EL (cell line): ENCODE results near the gene PPIB.
A peak's percentile ranks its signal among the peaks of the same experiment; 100 is the strongest.

Experiments
- DNase-seq: peaks from one replicate; pipeline ENCODE4 v3.0.0-alpha.2; 2016

PPIB gene

GRCh38 chr15:64162869-64163658 is at the start of gene PPIB:
TSS of gene PPIB (minus strand) at chr15:64163022. CDS start at chr15:64162986, 36 bp downstream.
- DNase-seq, result peak; percentile 98

DNA sequence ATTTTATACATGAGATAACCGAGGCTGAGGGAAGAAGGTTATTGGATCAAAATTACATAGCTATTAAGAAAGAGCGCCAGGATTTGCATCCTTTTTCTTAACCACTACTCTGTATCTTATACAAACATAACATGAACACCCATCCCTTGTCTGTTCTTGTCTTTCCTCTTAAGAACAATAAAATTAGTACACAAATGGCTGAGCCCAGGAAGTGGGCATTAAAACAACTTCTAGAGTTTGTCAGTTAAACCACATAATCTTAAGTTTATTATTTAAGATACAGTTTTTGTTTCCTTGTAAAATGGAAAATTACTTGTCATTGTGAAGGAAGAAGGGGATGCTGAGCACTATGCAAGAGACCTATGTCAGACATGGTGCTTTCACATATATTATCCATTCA is 48.9 kb upstream of the PPIB start:
- no peak for DNase-seq

- no peak for DNase-seq
Observed at GRCh38 chr15:64210371-64210770, 47.5 kb upstream of the PPIB start.

DNA sequence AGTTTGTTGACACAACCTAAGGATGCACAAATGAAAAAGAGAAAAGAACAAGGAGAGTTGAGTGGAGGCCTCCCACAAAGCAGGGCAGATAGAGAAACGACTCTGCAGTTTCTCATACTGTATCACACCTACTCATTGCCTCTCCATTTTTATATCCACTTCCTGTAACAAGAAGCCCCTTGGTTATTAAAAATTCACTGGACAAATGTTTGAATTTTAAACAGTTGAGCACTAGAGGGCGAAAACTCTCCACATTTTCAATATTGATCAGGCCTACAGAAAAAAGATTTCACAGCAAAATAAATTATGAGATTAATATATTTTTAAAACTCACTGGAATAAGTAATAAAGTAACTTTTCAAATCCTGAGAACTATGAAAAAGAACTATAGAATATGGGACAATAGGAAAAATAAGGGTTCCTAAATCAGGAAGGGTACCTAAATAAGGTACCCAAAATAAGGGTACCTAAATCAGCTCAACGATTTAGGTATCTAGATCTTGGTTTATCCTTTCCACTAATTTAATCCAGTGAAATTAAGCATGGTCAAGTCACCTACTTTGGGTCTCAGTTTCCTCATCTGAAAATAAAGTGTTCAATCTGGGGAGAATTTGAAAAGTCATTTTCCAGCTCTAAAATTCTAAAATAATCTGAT is 47.0 kb upstream of the PPIB start:
- peak; percentile 44 for DNase-seq

GRCh38 chr15:64205202-64205601 is 42.4 kb upstream of the PPIB start:
- DNase-seq, result no peak

DNA sequence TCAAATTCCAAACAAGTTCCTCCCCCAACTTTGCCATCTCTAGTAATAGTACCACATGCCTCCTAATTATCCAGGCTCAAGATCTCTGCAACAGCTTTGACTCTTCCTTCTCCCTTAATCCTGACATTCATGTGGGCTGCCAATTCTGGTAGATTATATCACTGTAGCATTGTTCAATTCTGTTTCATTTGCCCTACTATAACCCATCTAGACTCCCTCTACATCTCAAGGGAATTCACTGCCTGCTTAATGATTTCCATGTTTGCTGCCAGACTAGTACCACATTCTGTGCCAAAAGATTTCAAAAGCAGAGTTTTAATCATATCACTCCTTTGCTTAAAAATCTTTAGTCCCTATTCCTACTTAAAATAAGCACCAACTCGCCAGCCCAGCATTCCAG is 34.6 kb upstream of the PPIB start:
- DNase-seq, result no peak

DNA sequence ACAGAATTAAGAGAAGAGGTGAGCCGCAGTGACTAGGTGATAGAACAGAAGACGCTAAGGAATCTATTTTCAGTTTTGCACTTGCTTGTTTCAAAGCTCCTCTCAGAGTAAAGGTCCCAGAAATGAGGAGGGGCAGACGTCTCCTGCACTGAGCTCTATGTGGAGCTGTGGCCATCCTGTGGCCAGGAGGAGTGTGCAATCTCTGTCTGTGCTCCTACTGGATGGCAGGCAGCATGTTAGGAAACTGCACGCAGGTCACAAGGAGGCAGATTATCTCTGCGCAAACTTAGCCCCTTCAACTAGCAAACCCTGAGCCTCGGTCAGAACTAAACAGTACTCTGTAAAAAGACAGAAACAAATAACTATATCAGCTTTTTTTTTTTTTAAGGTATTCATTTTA is 31.1 kb upstream of the PPIB start:
- DNase-seq, result no peak

GRCh38 chr15:64191971-64192830 is 29.4 kb upstream of the PPIB start:
- DNase-seq, result no peak

DNA sequence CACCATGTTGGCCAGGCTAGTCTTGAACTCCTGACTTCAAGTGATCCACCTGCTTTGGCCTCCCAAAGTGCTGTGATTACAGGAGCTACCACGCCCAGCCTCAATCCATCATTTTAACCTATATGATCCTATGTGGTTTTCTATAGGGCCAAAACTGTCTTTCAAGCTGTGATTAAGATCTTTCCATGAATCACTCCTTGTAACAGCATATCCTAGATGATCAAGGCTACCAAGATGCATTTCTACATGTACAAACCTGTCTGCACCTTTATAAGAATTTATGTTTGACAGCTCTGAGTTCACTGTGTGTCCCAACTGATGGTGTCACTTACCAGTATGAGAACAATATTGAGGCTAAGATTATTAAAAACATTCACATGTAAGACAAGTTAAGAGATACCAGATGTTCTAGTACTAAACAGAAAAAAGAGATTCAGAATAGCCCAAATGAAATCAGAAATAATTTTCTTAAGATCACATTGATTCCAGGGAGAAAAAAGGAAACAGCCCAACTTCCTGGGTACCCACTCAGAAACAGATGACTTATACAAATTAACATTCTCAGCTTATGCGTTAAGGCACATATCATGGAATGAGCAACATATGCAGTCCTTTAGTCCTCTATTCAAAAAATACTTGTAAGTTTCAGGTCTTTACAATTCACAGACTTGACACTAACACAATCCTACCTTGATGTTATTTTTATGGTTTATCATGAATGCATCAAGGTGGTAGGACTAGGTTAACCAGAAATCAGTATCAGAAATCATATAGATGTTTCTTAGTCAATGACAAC is 24.8 kb upstream of the PPIB start:
- no peak for DNase-seq

DNA sequence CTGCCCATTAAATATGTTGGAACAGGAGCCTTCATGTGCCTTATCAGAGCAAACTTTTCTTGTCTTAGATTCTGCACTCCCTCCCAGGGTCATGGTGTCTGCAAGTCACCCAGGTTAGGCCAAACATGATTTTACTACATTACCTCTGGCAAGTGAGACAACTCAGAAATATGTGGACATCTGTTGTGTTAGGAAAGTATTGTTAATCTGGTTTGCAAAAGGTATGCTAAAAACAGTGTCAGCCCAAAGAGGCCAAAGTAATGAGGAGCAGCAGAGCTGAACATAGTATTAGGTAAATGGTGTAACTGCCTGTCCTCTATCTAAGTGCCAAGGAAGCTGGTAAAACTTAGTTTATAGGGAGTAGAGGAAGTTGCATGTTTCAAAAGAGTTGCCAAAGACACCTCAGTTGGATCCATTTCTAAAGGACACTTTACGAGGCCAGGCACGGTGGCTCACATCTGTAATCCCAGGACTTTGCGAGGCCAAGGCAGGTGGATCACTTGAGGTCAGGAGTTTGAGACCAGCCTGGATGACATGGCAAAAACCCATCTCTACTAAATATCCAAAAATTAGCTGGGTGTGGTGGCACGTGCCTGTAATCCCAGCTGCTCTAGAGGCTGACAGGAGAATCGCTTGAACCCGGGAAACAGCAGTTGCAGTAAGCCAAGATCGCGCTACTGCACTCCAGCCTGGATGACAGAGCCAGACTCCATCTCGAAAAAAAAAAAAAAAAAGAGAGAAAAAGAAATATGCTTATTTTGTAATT is 22.5 kb upstream of the PPIB start:
- DNase-seq, result no peak

GRCh38 chr15:64182859-64183370 is 20.1 kb upstream of the PPIB start:
- DNase-seq, result no peak

DNA sequence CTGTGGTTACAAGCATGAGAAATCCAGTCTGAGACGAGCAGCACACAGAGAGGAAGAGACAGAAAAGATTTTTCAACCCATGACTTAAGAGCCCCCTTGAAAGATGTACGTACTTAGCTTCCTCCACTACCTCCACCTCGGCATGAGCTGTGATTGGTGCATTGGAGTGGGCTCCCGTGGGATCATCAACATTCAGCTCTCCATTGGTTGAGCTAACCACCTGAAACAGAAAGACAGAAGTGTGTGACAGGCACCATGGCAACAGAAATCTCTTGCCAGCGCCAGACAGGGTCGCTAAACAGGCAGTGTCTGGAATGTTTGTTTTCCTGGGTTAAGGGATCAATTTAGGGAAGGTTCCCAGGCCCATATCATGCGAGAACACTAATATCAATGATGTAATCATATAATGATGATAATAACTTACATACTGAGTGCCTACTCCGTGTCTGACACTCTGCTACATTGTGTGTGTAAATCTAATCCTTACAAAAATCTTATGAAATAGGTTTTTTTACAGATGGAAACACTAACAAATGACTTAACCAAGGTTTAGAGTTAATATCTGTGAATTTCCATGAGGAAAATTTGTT is 17.5 kb upstream of the PPIB start:
- DNase-seq, result no peak

DNA sequence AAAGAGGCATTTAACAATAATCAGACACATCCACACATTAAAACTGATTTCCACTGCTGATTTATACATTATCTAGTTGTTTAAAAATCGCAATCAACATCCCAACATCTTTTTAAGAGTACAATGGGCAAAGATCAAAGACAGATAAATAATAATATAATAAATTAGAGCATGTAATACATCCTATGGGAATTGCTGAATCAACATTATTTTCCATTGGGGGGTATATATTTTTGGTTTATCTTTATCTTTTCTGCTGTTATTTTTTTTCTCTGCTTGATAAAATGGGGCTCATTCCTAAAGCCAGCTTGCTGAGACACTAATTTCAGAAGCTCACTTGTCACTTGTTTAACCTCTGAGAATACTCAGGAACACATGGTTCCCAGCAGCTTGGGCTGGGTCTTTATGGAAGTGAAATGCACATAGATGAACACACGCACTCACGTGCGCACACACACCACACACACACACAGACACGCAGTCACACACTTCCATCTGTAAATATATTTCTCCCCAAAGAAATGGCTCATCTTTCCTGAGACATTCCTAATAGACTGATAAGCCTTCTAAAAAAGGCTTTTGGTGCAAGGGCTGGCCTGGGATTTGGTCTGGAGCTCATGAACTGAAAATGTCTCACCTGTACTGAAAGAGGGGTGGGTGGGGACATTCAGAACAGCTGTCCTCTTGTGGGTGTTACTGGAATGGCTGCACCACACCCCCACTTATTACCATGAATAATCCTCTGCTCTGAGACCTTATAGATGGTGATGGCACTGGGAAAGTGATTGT is 3.5 kb upstream of the PPIB start:
- no peak for DNase-seq

GRCh38 chr15:64164436-64164835 is 1.6 kb upstream of the PPIB start:
- DNase-seq, result no peak

- no peak for DNase-seq
Observed at GRCh38 chr15:64163659-64164362, 989 bp upstream of the PPIB start.

GRCh38 chr15:64162478-64162868 is 349 bp downstream of the PPIB start:
- no peak for DNase-seq

DNA sequence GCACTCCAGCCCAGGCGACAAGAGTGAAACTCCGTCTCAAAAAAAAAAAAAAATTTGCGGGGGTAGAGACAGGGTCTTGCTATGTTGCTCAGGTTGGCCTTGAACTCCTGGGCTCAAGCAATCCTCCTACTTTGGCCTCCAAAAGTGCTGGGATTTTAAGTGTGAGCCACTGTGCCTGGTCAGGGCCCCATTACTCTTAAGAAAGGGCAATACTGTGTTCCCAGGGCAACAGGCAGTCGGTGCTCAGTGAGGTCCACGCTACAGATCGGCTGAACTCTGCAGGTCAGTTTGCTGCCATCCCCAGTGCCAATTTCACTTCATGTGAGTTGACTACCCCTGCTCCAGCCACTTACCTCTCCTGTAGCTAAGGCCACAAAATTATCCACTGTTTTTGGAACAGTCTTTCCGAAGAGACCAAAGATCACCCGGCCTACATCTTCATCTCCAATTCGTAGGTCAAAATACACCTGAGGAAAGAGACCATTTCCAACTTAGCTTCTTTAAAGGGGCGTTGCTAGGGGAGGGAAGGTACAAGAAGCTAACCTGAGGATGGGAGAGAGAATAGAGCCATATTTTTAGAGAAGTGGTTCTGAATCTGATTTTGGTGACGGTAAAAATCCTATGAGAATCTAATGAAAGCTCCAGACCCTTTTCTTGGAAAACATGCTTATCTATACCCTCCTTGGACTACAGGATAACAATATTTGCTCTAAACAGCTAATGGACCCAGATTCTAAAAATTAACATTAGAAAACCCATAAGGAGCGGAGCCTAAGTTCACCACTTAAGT is 939 bp downstream of the PPIB start:
- DNase-seq, result no peak

- DNase-seq, result no peak
Observed at GRCh38 chr15:64158363-64159134, 4.3 kb downstream of the PPIB start.
